Fibroblast of skin of left biceps (primary cell): Measurements from ENCODE around the gene DIDO1.

Experiments
- DNase-seq, 2 experiments: peaks; one replicate each; pipeline ENCODE4 v3.0.0-alpha.2; 2013; ENCODE audit warnings: low read depth in 2 of 2

The DIDO1 gene

DNA sequence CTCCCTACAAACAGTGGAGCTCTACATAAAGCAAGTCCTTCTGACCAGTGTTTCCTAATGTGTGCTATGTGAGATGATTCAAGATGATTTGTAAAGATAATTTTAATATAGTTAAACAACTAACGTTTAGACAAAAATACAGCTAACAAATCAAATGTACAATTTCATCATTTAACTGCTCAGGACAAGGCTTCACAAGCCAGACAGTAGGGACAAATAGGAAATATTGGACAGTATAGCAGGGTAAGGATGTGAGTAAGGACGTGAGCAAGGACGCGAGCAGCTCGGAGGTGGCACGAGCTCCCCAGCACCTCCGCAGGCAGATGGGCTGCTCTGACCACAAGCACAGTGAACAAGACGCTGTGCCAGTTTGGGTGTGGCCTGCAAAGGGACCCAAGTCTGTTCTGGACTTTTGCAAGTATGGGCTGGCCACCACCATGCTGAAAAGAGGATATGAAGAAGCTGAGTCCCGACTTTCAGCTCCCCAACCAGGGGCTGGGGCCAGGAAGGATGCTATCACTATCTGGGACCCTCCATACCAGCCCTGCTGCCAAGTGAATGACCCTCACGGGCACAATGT lies 14.5 kb downstream of the DIDO1 start:
- no peak for DNase-seq

- no peak for DNase-seq
These were observed 15.4 kb downstream of the DIDO1 start for GRCh38 chr20:62910777-62911497.

DNA sequence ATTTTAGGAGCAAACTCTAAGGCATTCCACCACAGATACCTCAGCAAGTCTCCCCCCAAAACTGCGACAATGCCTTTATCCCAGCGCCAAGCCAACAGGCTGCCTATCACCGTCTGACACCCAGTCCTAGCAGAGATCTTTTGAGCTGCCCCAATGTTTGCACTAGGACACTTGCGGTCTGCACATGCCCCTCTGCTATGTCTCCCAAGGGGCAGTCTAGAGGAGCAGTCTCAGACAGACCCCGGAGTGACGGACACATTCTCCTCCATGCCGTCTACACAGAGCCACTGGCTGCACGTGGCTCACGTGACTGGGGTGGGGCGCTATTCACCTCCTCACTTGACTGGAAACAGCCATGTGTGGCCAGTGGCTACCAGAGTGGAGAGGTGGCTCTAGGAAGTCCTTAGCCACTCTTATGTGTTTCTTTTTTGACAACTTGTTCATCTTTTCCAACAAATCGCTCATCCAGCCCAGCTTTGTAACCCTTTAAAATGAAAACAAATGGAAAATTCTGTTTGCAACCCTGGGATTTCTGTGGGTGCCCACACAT lies 16.0 kb downstream of the DIDO1 start:
- DNase-seq, result no peak

DNA sequence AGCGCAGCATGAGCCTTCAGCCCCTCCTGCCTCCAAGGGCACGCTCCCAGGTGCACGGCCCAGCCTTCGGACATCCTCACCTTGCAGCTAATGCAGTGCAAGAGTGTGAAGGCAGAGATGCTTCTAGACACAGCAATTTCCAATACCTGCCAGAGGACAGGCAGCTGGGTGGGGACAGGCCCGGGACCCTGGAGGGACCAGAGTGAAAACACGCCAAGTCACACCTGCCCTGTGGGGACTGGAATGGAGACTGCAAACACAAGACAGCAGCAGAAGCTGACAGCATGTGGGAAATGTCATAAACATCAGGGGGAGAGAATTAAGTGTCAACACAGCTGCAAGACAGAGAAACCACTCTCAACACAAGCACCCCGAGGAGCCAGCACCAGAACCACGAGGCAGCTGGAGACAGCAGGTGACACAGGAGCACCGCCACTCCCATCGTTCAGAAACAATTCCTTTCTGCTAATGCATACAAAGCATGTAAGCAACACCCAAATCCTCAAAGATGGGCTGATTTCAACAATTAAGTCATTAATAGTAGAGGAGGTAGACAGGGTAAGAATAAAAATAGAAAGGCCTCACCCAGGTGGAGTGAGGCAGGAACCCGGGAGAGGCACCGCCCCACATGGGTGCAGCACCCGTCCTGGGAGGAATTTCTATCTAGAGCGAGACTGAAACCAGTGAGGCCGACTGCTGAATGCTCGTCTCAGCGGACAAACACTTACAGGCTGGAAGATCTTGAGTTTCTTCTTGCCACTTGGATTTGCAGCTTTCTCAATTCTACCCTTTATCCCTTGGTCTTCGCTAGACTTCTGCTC lies 17.1 kb downstream of the DIDO1 start:
- no peak for DNase-seq

- DNase-seq, result no peak
These were observed 18.7 kb downstream of the DIDO1 start for GRCh38 chr20:62907384-62908317.

- no peak for DNase-seq
These were observed 19.5 kb downstream of the DIDO1 start for GRCh38 chr20:62906647-62907375.

DNA sequence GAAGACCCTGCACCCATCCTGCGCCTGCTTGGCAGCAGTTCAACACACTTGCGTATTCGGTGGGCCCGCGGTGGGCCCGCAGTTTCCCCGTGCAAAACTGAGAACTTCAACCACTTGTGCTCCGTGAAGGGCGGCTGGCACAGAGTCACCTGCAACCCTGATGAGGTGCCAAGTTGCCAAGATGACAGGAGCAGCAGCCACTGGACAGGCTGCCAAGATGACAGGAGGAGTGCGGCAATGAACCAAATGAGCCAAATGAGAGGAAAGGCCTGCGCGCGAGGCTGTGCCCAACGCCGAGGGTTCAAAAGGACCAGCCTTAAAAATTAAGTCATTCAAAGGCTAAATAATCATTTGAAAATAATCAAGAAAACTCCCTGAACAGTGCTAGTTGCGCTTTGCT lies 20.1 kb downstream of the DIDO1 start:
- DNase-seq, result no peak

DNA sequence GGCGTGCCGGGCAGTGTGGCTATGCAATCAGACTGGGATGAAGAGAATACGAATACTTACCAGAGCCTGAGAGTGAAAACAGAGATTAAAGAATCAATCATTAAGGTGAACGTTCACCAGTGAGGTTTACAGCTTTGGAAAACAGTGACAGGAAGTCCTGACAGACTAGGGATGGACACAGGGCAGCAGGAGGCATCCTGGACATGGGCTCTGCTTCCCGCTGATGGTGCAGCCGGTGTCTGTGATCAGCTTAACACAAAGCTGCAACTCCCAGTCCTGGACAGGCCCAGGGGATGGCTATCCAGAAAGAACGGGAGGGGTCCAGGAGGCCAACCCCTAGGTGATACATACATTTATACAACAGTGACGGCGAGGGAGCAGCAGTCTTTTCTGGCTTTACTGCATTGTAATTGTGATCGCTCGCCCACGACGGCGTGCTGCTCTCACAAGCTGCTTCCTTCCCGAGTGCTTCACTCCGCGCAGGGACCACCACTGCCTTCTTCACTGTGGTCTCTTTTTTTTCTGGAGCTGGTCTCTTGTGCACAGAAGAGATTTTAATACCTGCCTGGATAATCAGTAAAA lies 20.7 kb downstream of the DIDO1 start:
- no peak for DNase-seq

DNA sequence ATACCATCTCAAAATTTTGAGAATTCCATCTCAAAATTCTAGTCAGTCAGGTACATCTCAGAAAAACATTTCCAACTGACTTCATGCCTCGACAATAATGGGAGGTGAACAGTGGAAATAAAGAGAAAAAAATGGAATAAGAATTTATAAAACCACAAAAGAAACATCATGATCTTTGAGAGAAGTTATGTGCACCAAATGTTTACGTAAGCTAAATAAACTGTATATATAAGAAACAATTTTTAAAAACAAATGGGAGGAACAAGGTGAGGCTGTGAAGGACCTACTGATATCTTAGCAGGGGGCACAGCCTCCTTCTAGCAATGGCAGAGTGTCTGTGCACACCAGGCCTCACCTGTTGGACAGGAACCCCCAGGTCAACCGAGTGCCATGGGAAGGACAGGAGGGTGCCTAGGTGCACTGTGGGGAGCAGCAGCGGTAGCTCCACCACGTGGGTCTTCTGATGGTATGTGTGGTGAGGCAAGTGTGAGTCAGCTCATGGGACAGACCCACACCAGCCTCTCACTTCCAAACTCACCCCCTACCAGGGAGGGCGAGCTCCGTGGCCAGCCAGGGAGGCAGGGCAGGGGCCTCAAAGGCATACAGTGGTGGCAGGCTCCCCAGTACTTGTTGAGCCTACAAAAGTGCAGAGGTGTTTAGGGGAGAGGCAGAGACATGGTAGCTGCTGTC lies 23.2 kb downstream of the DIDO1 start:
- no peak for DNase-seq

DNA sequence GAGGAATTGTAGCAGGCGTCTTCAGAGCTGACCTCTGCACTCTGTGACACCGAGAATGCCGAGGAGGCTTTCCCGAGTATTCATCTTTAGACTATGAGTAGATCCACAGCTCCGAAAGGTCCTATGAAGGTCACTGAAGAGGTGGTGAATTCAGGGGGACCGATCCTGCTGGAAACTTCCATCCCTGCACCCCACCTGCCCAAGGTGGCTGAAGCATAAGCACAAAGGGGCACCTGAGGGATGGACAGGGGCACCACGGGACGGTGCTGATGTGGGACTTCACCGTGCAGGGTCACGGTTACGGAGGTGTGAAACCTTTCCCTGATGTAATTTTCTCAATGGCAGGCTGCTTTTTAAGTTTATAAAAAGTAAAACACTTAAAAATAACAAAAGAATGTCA lies 24.4 kb downstream of the DIDO1 start:
- no peak for DNase-seq

DNA sequence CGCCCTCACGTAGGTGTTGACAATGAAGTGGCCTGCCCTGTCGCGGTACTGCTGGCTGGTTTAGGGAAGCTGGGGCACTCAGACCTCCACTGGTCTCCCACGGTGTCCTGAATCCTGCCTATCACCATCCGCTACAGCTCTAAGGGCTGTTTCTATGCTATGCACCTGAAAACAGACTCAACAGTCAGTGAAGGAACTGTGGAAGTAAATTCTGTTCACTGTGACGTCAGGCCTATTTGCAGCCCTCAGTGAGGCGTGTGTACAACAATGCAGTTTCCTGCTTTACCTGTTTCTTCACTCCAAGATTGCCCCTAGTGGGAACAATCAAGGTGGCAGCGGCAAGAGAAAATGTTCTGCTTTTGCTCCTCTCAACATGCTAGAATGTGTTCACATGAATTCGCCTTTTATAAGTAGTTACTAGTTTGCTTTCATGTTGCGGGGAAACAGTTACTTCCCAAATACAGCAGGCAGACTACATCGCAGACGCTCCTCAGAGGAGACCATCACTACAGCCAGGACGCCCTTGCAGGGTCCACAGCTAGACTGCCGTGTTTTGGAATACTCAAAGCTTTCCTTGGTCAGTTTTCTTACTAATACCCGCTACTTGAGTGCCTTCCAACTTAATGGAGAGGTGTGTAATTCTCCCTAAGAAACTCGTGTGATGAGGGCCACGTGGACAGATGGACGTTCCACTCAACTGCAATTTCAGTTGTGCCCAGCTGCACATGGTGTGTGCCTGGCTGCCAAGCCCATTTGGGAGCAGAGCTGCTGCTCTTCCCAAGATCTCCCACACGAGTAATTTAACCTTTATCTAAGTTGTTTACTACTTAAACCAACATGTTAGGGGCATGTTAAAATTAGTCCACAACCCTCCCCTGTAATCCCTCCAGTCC lies 25.4 kb downstream of the DIDO1 start:
- no peak for DNase-seq

GRCh38 chr20:62900052-62900691 lies 26.1 kb downstream of the DIDO1 start:
- no peak for DNase-seq

DNA sequence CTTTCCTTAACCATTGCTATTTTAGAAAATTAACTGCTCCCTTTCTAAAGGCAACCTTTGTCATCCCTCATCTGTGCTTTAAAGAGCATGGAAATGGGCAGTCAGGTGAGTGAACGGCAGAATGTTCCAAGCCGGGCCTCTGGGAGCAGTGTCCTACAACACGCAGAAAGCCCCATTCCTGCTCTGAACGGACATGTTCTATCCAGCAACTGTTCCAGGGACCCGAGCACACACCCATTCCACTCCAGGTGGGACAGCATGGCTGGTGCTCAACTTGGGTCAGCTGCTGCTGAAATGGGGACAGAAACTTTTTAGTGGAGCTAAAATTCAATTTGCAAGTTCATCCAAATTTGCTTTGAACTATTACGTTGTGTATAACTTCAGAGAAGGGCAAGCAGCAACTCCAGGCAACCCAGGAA lies 26.7 kb downstream of the DIDO1 start:
- no peak for DNase-seq

GRCh38 chr20:62898970-62899632 lies 27.2 kb downstream of the DIDO1 start:
- DNase-seq, result no peak

GRCh38 chr20:62898093-62898964 lies 28.0 kb downstream of the DIDO1 start:
- no peak for DNase-seq

- DNase-seq, result no peak
These were observed 28.6 kb downstream of the DIDO1 start for GRCh38 chr20:62897666-62898065.

DNA sequence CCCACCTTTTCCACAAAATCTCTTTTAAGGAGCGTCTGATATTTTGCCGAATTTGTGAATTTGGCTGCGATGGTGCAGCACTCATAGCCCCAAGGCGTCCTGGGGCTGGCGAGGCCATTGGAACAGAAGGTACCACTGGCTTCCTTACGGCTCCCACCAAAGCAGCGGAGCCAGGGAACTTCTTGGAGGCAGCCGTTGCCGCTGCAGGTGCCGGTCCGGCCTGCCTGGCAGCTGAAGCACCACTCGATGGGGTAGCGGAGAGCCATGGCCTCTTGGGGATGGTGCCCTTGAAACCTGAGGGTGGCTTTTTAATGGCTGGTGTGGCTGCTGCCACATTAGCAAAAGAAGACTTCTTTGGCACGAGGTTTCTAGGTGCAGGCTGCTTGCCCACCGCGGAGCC lies 29.8 kb downstream of the DIDO1 start:
- DNase-seq, result no peak
